Body of pancreas (tissue), 4 donors: Measurements from ENCODE around the gene ISCA1. TPM values are rescaled to one million over a fixed set of nuclear protein-coding genes. Genes with fewer than 3 reads are reported as not detected.

ENCODE experiments used
- ATAC-seq: fragments of 150-250 bp; one replicate; pipeline ENCODE4 v1.9.1; 2016
- DNase-seq, 4 donors: peaks; one replicate each; pipeline ENCODE4 v3.0.0-alpha.2; 2019
- H3K27ac ChIP-seq, 4 donors: fragments of 200-600 bp; sonication (generic); 1 replicate in 3 of 4; 2 replicates in 1 of 4; pipeline versions ENCODE4 v1.5.1 to v1.6.1; 2016 to 2019; ENCODE audit warnings: mild to moderate bottlenecking in 1 of 4, mixed read lengths in 1 of 4, moderate library complexity in 1 of 4
- H3K27me3 ChIP-seq, 2 donors: fragments of 200-600 bp; sonication (generic); one replicate each; pipeline ENCODE4 v1.6.0; 2016; ENCODE audit warnings: mild to moderate bottlenecking in 1 of 2
- H3K36me3 ChIP-seq, 2 donors: fragments of 200-600 bp; sonication (generic); replicated peaks in 1 of 2; 2 replicates each; pipeline ENCODE4 v1.5.1; 2016; ENCODE audit warnings: low read depth in 2 of 2; ENCODE audit not compliant: insufficient read depth in 1 of 2
- H3K4me1 ChIP-seq: fragments of 200-600 bp; sonication (generic); one replicate; pipeline ENCODE4 v1.6.0; 2016
- H3K4me3 ChIP-seq, 2 donors: fragments of 200-600 bp; sonication (generic); 1 replicate in 1 of 2; 2 replicates in 1 of 2; pipeline ENCODE4 v1.5.1; 2016 to 2019
- H3K9me3 ChIP-seq, 3 donors: fragments of 200-600 bp; sonication (generic); 1 replicate in 2 of 3; 2 replicates in 1 of 3; pipeline ENCODE4 v1.5.1; 2016
- CTCF ChIP-seq, 7 experiments: fragments of 450-650 bp in 4 of 7; fragments of 200-600 bp in 3 of 7; sonication (generic) in 3 of 7; IDR thresholded peaks; one replicate each; pipeline ENCODE4 v1.5.1; 2016 to 2019; ENCODE audit warnings: antibody characterized with exemption in 7 of 7
- POLR2A ChIP-seq, 3 donors: fragments of 450-650 bp; IDR thresholded peaks; one replicate each; pipeline ENCODE4 v1.6.1; 2016; ENCODE audit warnings: antibody characterized with exemption in 3 of 3, mild to moderate bottlenecking in 2 of 3
- WGBS, 2 donors: methylation state at CpG; one replicate each; pipeline ENCODE4 v1.1.5; 2017; 5-methylcytosine and 5-hydroxymethylcytosine counted together
- intact Hi-C: fragments of 100-400 bp; cut with DNase I; formaldehyde crosslinking; loops from one replicate; pipeline ENCODE4 v1.15.1; 2023
- total RNA-seq, 2 donors: library from RNA; depleted of rRNA; stranded (reverse); fragments of >200 nt; gene quantifications; one replicate each; pipeline ENCODE4 v1.1.0, GENCODE V29; 2016

The ISCA1 gene
- total RNA-seq, 2 donors from 2014 or later: 19.4 to 21.0 TPM

DNA sequence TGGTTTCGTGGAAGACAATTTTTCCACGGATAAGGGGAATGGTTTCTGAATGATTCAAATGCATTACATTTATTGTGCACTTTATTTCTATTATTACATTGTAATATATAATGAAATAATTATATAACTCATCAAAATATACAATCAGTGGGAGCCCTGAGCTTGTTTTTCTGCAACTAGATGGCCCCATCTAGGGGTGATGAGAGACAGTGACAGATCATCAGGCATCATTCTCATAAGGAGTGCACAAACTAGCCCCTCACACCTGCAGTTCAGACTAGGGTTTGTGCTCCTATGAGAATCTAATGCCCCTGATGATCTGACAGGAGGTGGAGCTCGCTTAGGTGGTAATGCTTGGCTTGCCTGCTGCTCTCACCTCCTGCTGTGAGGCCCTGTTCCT is 6.4 kb downstream of the ISCA1 start:
- ATAC-seq: no peak
- Histone ChIP-seq H3K9me3 (no peaks in the 10 kb centered on the region), H3K4me3 (no peak overlapping the region), H3K4me1 (peaks cover 26% of the 10 kb centered on the region), H3K27ac (no peak overlapping the region), H3K36me3 (peaks cover 0 to 5% of the 10 kb centered on the region in 2 donors), H3K27me3 (no peaks in the 10 kb centered on the region)
- intact Hi-C loops: no loop called here
- TF ChIP-seq CTCF (IDR thresholded peaks at IDR 0.05) (no peak), POLR2A (IDR thresholded peaks at IDR 0.05) (no peak)
- 85 to 88% methylated on average over 3 of the region's 3 CpGs for WGBS, 2 donors
- DNase-seq: no peak

- DNase-seq: no peak
- H3K9me3 ChIP-seq: no peaks in the 10 kb centered on the region
- ATAC-seq: no peak
- intact Hi-C loops: no loop called here
- WGBS, 2 donors: 79 to 83% methylated on average over 7 of the region's 7 CpGs
- H3K27ac ChIP-seq: no peak overlapping the region
- no peak overlapping the region for H3K4me3 ChIP-seq
- H3K27me3 ChIP-seq: no peaks in the 10 kb centered on the region
- H3K4me1 ChIP-seq: peaks cover 17% of the 10 kb centered on the region
- H3K36me3 ChIP-seq: peaks cover 0 to 5% of the 10 kb centered on the region in 2 donors
- TF ChIP-seq POLR2A (IDR thresholded peaks at IDR 0.05) (no peak), CTCF (IDR thresholded peaks at IDR 0.05) (no peak)
Measured at GRCh38 chr9:86274821-86275643, 7.3 kb downstream of the ISCA1 start.

GRCh38 chr9:86272221-86272620 is 10.1 kb downstream of the ISCA1 start:
- no peak for ATAC-seq
- peaks cover 4% of the 10 kb centered on the region for H3K4me1 ChIP-seq
- no peak overlapping the region for H3K4me3 ChIP-seq
- intact Hi-C loops: no loop called here
- DNase-seq: no peak
- no peaks in the 10 kb centered on the region for H3K27me3 ChIP-seq
- WGBS, 2 donors: 97 to 99% methylated on average over 4 of the region's 4 CpGs
- peaks cover 0 to 5% of the 10 kb centered on the region in 2 donors for H3K36me3 ChIP-seq
- no peak overlapping the region for H3K27ac ChIP-seq
- H3K9me3 ChIP-seq: no peaks in the 10 kb centered on the region
- no peak for TF ChIP-seq POLR2A (IDR thresholded peaks at IDR 0.05)
- no peak for TF ChIP-seq CTCF (IDR thresholded peaks at IDR 0.05)

GRCh38 chr9:86263876-86264275 is 18.5 kb downstream of the ISCA1 start:
- H3K9me3 ChIP-seq: no peaks in the 10 kb centered on the region
- no peaks in the 10 kb centered on the region for H3K4me1 ChIP-seq
- TF ChIP-seq POLR2A (IDR thresholded peaks at IDR 0.05) (no peak), CTCF (IDR thresholded peaks at IDR 0.05) (no peak)
- H3K27ac ChIP-seq: no peak overlapping the region
- DNase-seq (no peak), ATAC-seq (no peak)
- WGBS, 2 donors: 89 to 93% methylated on average over 5 to 6 of the region's 6 CpGs
- no peaks in the 10 kb centered on the region for H3K27me3 ChIP-seq
- H3K36me3 ChIP-seq: peaks cover 0 to 9% of the 10 kb centered on the region in 2 donors
- intact Hi-C loops: no loop called here
- no peak overlapping the region for H3K4me3 ChIP-seq

DNA sequence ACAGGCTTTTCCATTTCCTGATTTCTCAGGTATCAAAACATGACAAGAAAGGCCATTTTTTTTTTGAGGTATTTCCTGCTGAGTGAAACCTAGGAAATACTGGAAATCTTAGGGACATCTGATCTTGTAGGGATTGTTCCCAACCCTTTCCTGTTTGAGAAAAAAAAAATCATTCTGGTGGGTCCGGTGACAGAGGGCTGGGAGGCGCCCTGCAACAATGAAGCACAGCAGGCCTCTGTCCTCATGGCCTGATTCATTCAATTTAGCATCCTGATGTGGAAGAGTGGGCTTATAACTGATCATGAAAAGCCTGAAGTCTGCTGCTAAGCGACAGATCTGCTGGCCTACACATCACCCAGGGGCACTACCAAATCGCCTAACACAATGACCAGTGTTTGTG is 19.8 kb downstream of the ISCA1 start:
- Histone ChIP-seq H3K4me1 (no peaks in the 10 kb centered on the region), H3K9me3 (no peaks in the 10 kb centered on the region), H3K4me3 (no peak overlapping the region), H3K36me3 (peaks cover 0 to 9% of the 10 kb centered on the region in 2 donors), H3K27me3 (no peaks in the 10 kb centered on the region), H3K27ac (no peak overlapping the region)
- 81 to 92% methylated on average over 4 of the region's 4 CpGs for WGBS, 2 donors
- no peak for DNase-seq
- no peak for ATAC-seq
- TF ChIP-seq POLR2A (IDR thresholded peaks at IDR 0.05) (no peak), CTCF (IDR thresholded peaks at IDR 0.05) (no peak)
- intact Hi-C loops: no loop called here
